Upper lobe of left lung (tissue), 6 donors: Measurements from ENCODE around the gene MOCOS. TPM values are rescaled to one million over a fixed set of nuclear protein-coding genes. Genes with fewer than 3 reads are reported as not detected.

ENCODE experiments used
- ATAC-seq, 2 donors: fragments of 200-7000 bp; cut with Tn5 transposase; one replicate each; pipeline ENCODE4 v1.9.1; 2022; ENCODE audit warnings: mild to moderate bottlenecking in 2 of 2, moderate library complexity in 2 of 2; ENCODE audit not compliant: low FRiP score in 2 of 2
- DNase-seq, 2 donors: peaks; one replicate each; pipeline ENCODE4 v3.0.0-alpha.2; 2019 to 2020
- H3K27ac ChIP-seq, 4 donors: fragments of 200-600 bp; sonication (generic); one replicate each; pipeline ENCODE4 v1.5.1; 2016 to 2019
- H3K27me3 ChIP-seq, 4 donors: fragments of 200-600 bp; sonication (generic); one replicate each; pipeline ENCODE4 v1.5.1; 2017 to 2019
- H3K36me3 ChIP-seq, 4 donors: fragments of 200-600 bp; sonication (generic); one replicate each; pipeline ENCODE4 v1.5.1; 2016 to 2019
- H3K4me1 ChIP-seq, 4 donors: fragments of 200-600 bp; sonication (generic); one replicate each; pipeline ENCODE4 v1.5.1; 2018 to 2019
- H3K4me3 ChIP-seq, 4 donors: fragments of 200-600 bp; sonication (generic); one replicate each; pipeline ENCODE4 v1.5.1; 2017 to 2019; ENCODE audit warnings: mild to moderate bottlenecking in 2 of 4, moderate library complexity in 1 of 4
- H3K9me3 ChIP-seq, 4 donors: fragments of 200-600 bp; sonication (generic); one replicate each; pipeline ENCODE4 v1.5.1; 2018 to 2019
- CTCF ChIP-seq, 6 experiments: fragments of 450-650 bp in 4 of 6; fragments of 200-600 bp in 2 of 6; sonication (generic) in 2 of 6; IDR thresholded peaks; one replicate each; pipeline ENCODE4 v1.5.1; 2016 to 2019; ENCODE audit warnings: antibody characterized with exemption in 6 of 6
- EP300 ChIP-seq, 4 donors: sonication (generic); formaldehyde crosslinking; IDR thresholded peaks; one replicate each; pipeline ENCODE4 v1.5.1; 2017; ENCODE audit warnings: antibody characterized with exemption in 4 of 4, control low read depth in 2 of 4
- POLR2A ChIP-seq, 4 donors: fragments of 450-650 bp; IDR thresholded peaks; one replicate each; pipeline ENCODE4 v1.5.1; 2016 to 2017; ENCODE audit warnings: antibody characterized with exemption in 4 of 4, mild to moderate bottlenecking in 2 of 4
- POLR2AphosphoS5 ChIP-seq, 2 donors: sonication (generic); formaldehyde crosslinking; IDR thresholded peaks; one replicate each; pipeline ENCODE4 v1.5.1; 2017; ENCODE audit warnings: antibody characterized with exemption in 2 of 2
- WGBS, 2 donors: methylation state at CpG; one replicate each; pipeline ENCODE4 v1.1.5; 2017 to 2018; 5-methylcytosine and 5-hydroxymethylcytosine counted together
- total RNA-seq, 6 donors: library from RNA; depleted of rRNA in 4 of 6; stranded (reverse); fragments of >200 nt in 4 of 6; gene quantifications; one replicate each; pipeline versions ENCODE4 v1.1.0 to v1.2.1, GENCODE V29; 2016 to 2021
- donor health status: DM: no; HTN: no; CAD: no; lungs with moderate emphysema.
- donor health status: DM: no; HTN: yes; CAD: no; lungs with severe emphysema.

Gene MOCOS
- total RNA-seq, 6 donors from 2014 or later = 1.9 to 4.7 (median 3.8) TPM

- Histone ChIP-seq H3K4me3 (no peak overlapping the region), H3K27ac (no peak overlapping the region), H3K36me3 (no peaks in the 10 kb centered on the region), H3K27me3 (no peaks in the 10 kb centered on the region), H3K4me1 (no peaks in the 10 kb centered on the region), H3K9me3 (no peaks in the 10 kb centered on the region)
- ATAC-seq (no peak), DNase-seq (no peak)
- 81 to 88% methylated on average over 6 of the region's 6 CpGs for WGBS, 2 donors
- no peak for TF ChIP-seq POLR2A (IDR thresholded peaks at IDR 0.05)
- TF ChIP-seq CTCF (IDR thresholded peaks at IDR 0.05) = no peak
- no peak for TF ChIP-seq EP300 (IDR thresholded peaks at IDR 0.05)
- no peak for TF ChIP-seq POLR2AphosphoS5 (IDR thresholded peaks at IDR 0.05)
These were observed 9.1 kb downstream of the MOCOS start for GRCh38 chr18:36196238-36196995.

- H3K27me3 ChIP-seq = no peaks in the 10 kb centered on the region
- no peak overlapping the region for H3K4me3 ChIP-seq
- TF ChIP-seq EP300 (IDR thresholded peaks at IDR 0.05) (no peak), POLR2A (IDR thresholded peaks at IDR 0.05) (no peak), CTCF (IDR thresholded peaks at IDR 0.05) (no peak), POLR2AphosphoS5 (IDR thresholded peaks at IDR 0.05) (no peak)
- no peaks in the 10 kb centered on the region for H3K9me3 ChIP-seq
- no peak for DNase-seq
- H3K36me3 ChIP-seq = no peaks in the 10 kb centered on the region
- H3K27ac ChIP-seq = no peak overlapping the region
- ATAC-seq = no peak
- no peaks in the 10 kb centered on the region for H3K4me1 ChIP-seq
These were observed 10.3 kb downstream of the MOCOS start for GRCh38 chr18:36197511-36198166.

GRCh38 chr18:36199691-36200295 lies 12.5 kb downstream of the MOCOS start:
- Histone ChIP-seq H3K9me3 (no peaks in the 10 kb centered on the region), H3K27ac (no peak overlapping the region), H3K4me3 (no peak overlapping the region), H3K27me3 (no peaks in the 10 kb centered on the region), H3K36me3 (no peaks in the 10 kb centered on the region), H3K4me1 (no peaks in the 10 kb centered on the region)
- 87 to 89% methylated on average over 17 to 22 of the region's 22 CpGs for WGBS, 2 donors
- ATAC-seq = no peak
- TF ChIP-seq POLR2AphosphoS5 (IDR thresholded peaks at IDR 0.05) (no peak), EP300 (IDR thresholded peaks at IDR 0.05) (no peak), POLR2A (IDR thresholded peaks at IDR 0.05) (no peak), CTCF (IDR thresholded peaks at IDR 0.05) (no peak)
- DNase-seq = no peak

GRCh38 chr18:36200354-36200771 lies 13.1 kb downstream of the MOCOS start:
- DNase-seq = no peak
- Histone ChIP-seq H3K27me3 (no peaks in the 10 kb centered on the region), H3K4me3 (no peak overlapping the region), H3K4me1 (no peaks in the 10 kb centered on the region), H3K9me3 (no peaks in the 10 kb centered on the region), H3K36me3 (no peaks in the 10 kb centered on the region), H3K27ac (no peak overlapping the region)
- no peak for ATAC-seq
- TF ChIP-seq EP300 (IDR thresholded peaks at IDR 0.05) (no peak), POLR2A (IDR thresholded peaks at IDR 0.05) (no peak), CTCF (IDR thresholded peaks at IDR 0.05) (no peak), POLR2AphosphoS5 (IDR thresholded peaks at IDR 0.05) (no peak)
